GM19328 (cell line): ENCODE results near the gene MAD1L1.
"Not testable (repeated sequence)": the region's sequence is repeated elsewhere in the genome, so short reads cannot be mapped to it uniquely, and the experiment has no call there.

ENCODE experiments used
- ATAC-seq: cut with Tn5 transposase; IDR thresholded peaks from one replicate; pipeline ENCODE4 v1.9.1; 2021; ENCODE audit warnings: mild to moderate bottlenecking, moderate library complexity; ENCODE audit not compliant: unreplicated experiment

Gene MAD1L1

DNA sequence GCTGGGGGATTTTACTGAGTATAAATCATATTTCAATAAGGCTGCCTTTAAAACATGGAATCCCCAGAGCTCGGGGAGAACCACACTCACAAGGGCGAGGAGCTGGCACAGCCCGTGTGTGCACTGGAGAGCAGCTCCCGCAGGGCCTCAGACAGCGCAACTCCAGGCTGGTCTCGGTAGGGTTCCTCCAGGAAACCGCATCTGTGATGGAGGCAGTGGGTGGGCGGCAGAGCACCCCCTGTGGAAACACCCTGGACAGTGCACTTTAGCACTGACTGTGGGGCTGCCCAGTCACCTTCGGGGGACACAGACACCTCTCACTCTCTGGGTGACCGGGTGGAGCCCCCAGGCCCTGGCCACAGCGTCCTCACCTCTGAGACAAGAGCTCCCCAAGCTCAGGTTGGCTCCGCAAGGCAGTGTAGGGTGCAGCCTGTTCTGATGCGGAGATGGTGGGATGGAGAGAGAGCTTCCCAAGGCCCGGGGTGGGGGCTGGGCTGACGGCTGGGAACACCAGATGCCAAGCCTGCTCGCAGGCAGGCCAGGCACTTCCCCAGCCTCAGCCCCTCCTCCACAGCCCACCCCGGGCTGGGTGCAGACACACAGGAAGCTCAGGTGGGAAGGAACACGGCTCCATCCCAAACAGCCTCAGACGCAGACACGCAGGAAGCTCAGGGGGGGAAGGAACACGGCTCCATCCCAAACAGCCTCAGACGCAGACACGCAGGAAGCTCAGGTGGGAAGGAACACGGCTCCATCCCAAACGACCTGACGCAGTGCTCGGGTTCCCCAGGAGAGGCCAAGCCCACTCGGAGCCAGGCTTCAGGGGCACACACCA, 224.4 kb downstream of the MAD1L1 start:
- ATAC-seq = no peak

- ATAC-seq = no peak
Observed at GRCh38 chr7:2007551-2007950, 225.2 kb downstream of the MAD1L1 start.

DNA sequence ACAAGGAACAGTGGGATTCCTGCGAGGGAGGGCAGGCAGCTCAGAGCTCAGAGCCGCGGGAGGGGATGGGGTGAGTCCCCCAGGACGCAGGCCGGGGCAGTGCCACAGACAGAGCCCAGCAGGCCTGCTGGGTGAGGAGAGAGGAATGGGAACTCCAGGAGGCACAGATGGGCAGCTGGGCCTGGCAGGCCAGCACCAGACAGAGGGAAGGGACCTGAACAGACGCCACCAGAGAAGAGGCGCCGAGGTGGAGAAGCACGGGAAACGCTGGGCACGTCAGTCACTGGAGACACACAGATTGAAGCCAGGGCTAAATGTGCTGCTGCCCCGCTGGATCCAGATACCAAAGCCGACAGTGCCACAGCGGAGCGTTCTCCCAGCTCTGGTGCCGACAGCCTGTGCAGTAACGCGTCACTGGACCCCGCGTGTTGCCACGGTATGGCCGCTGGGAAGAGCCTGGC, 225.8 kb downstream of the MAD1L1 start:
- ATAC-seq = no peak

- ATAC-seq = no peak
Observed at GRCh38 chr7:2006231-2006771, 226.4 kb downstream of the MAD1L1 start.

- no peak for ATAC-seq
Observed at GRCh38 chr7:2005786-2006185, 227.0 kb downstream of the MAD1L1 start.

DNA sequence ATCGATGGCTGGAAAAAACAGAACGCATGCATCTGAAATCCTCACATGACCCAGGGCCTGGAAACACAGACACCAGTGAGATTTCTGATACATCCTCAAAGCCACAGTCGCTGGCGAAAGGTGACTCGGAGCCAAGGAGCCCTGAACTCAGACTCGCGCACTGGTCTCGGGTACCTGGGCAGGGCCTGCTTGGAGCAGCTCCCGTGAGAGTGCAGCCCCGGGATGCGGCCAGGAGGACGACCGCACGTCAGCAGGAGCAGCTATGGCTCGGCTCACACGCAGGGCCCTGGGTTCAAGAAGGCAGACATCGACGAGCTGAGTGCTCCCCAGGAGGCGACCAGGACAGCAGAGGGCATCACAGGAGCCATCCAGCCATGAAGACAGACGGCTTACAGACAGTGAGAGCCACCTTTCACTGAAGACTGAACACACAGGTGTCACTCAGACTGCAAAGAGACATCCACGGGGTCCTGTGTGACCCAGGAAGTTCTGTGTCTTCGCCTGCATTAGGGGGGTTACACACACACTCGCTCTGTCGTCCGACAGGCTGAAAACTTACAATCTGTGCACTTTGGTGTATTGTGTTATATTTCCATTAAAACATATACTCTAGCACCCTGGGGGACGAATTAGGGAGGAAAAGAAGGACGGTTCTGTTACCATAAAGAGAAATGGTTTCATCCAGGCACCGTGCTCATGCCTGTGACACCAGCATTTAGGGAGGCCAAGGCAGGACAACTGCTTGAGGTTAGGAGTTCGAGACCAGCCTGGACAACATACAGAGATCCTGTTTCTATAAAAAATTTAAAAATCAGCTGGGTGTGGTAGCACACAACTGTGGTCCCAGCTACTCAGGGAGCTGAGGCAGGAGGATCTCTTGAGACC, 227.7 kb downstream of the MAD1L1 start:
- no peak for ATAC-seq

DNA sequence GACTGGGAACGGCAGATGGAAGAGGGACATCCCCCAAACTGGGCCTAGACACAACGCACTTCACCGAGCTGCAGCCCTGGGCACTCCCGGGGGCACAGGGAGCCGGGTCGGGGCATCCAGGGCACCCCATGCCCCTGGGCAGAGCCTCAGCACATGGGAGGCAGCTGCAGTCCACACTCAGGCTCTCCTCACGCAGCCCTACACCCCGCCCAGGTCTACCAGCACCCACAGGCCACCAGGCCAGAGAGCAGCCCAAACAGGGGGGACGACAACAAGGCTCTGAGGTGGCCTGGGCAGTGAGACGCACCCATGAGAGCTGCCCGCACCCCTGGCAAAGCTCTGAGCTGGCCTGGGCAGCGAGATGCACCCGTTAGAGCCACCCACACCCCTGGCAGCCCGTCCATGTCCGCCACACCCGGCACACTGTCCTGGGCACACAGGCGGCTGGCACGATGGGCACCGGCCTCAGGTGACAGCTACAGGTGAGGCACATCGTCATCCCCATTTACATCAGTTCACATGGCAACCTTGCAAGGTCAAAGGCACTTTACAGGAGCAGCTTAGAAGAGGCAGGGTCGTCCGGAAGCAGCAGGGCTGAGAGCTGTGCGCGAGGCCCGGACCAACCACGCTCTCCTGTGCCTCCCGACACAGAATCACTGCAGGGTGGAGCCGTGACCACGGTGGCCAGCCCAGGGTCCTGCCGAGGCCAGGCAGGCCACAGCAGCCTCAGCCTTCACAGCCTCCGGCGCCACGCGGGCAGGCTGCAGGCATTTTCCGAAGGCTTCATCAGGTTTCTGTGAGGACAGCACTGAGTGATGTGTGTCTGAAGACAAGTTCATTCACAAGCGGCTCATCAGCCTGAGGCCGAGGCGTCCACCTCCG, 228.6 kb downstream of the MAD1L1 start:
- ATAC-seq = no peak

DNA sequence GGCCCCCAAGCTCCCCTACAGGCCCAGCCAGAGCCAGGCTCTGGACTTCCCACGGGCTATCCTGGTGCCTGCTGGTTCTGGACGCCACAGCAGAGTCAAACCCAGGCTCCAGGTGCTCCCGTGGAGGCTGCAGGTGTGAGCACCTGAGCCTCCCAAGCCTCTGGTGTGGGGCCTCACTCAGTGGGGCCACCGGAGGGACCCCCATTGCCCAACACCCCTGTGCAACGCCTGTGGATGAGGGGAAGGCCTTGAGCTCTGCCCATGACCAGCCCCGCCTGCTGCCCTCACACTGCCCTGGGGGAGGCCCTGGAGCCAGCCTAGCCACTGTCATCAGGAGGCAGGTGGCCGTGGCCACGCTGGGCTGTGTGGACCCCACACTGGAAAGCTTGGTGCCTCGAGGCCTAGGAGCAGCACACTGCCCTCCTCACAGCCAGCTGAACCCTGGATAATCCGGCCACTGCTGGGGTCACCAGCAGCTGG, 229.3 kb downstream of the MAD1L1 start:
- ATAC-seq = no peak

DNA sequence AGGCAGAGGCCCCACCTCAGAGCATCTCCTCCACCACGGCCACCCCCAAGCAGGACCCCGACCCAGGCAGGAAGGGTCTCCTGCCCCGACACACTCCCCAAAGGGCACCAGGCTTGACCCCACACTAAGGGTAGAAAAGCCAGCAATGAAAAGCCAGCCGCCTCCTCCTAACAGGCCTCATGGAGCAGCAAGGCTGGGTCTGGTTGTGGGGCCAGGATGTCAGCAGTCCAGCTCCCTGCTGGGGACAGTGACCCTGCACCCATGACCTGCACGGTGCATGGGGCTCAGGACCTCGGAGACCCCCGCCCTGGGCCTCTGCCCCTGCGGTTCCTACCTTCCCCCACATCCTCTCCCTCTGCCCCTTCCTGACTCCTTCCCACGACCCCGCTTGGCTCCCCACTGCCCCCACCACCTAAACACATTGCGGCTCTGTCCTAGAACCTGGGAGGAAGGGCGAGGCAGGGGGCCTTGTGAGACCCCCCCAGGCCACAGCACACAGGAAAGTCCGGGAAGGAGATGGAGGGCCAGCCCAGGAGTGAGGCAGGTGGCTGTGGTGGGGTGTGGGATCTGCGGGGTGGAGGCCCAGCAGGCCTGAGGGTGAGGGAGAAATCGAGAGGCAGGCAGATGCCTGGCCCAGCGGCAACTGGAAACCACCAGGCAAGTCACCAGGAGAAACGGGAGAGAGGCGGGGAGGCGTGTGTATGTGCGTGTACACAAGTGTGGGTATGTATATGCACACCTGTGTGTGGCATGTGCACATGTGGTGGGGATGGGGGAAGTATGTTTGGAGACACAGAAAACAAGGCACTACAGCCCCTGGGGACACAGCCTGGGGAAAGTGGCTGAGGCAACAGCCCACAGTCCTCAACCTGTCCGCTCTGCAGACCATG, 229.9 kb downstream of the MAD1L1 start:
- no peak for ATAC-seq

GRCh38 chr7:2001601-2002442, 230.9 kb downstream of the MAD1L1 start:
- ATAC-seq = no peak

- no peak for ATAC-seq
Observed at GRCh38 chr7:2000746-2001321, 231.9 kb downstream of the MAD1L1 start.

DNA sequence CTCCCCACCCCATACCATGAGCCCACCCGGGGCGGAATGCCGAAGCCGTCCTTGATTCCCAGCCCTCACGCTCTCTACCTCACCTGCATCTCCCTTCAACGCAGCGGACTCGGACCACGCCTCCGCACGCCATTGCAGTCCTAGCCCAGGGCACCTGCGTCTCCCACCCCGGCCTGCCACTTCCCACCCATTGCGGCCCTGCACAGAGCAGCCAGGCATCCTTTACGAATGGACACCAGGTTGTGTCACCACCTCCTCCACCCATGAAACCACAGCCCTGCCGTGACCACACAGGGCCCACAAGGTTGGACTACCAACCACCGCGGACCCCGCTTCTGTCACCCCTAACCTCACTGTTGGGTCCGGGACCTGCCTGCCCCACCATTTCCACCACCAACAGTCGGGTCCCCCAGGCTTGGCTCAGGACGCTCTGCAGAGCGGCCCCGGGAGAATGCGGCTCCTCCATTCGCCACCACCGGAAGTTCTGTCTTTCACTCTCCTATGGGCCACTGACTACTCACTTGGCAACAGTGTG, 232.5 kb downstream of the MAD1L1 start:
- ATAC-seq = no peak

DNA sequence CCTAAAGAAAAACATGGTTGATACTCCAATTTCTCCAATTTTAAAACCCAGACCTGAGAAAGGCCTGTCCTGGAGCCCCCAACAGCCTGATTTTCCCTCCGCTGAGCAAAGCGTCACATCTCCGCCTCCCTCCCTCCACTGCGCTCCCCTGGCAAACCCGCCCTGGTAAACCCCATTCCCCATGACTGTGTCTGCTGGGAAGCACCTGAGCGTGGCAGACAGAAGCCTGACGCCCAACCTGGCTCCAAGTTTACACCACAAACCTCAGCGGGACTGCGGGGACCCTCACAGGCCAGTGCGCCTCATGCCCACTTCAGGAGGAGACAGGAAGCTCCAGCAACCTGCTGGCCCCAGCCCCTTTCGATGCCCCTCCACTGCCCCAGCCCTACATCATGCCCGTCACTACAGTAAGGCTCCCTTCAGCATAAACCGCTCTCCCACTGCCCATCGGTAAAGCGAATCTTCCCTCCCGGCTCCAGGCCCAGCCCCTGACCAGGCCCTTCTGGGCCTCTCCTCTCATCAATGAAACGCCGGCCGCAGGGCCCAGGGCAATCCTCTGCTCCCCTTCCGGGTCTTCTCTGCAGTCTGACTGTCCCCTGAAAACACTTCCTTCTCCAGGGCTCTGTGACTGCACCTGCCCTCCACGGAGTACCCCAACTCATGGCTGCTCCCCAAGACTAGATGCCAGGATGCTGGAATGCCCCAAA, 233.3 kb downstream of the MAD1L1 start:
- no peak for ATAC-seq

DNA sequence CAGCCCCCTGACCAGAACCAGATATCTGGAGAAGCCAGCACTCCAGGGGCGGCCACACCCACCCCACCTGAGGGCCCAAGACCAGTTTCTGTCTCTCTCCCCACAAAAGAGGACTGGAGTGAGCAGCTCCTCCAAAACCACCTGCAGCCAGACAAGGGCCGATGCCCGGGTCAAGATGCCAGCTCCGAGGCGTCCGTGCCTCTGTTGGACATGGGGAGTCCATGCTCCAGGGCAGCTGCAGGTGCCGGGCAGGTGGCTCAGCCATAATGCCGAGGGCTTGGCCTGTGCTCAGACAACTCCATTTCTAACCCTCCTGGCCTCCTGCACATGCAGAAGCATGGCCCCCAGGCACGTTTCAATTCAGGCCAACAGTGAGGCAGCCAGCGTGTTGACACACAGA, 234.6 kb downstream of the MAD1L1 start:
- no peak for ATAC-seq

GRCh38 chr7:1997537-1998076, 235.1 kb downstream of the MAD1L1 start:
- ATAC-seq = no peak

GRCh38 chr7:1996816-1997215, 235.9 kb downstream of the MAD1L1 start:
- ATAC-seq = no peak

- not testable (repeated sequence) for ATAC-seq
Observed at GRCh38 chr7:1995911-1996420, 236.8 kb downstream of the MAD1L1 start.
